Progenitor cell of endocrine pancreas (in vitro differentiated cells): Measurements from ENCODE around the gene MRPL20. TPM values are rescaled to one million over a fixed set of nuclear protein-coding genes. Genes with fewer than 3 reads are reported as not detected.
A peak's percentile ranks its signal among the peaks of the same experiment; 100 is the strongest.

Source experiments
- DNase-seq: peaks from one replicate; pipeline ENCODE4 v3.0.0; 2021; ENCODE audit warnings: low spot score; ENCODE audit not compliant: unreplicated experiment
- H3K27ac Mint-ChIP-seq: 2 replicates; pipeline ENCODE4 v1.8.0; 2021; ENCODE audit warnings: mild to moderate bottlenecking, moderate library complexity, mixed read lengths
- H3K27me3 Mint-ChIP-seq: 2 replicates; pipeline ENCODE4 v1.8.0; 2021; ENCODE audit warnings: mixed read lengths
- H3K36me3 Mint-ChIP-seq: 2 replicates; pipeline ENCODE4 v1.8.0; 2022; ENCODE audit warnings: mixed read lengths; ENCODE audit not compliant: insufficient read depth
- H3K4me1 Mint-ChIP-seq: 2 replicates; pipeline ENCODE4 v1.8.0; 2021; ENCODE audit warnings: low read depth, mixed read lengths
- H3K4me3 Mint-ChIP-seq: 2 replicates; pipeline ENCODE4 v1.8.0; 2021; ENCODE audit warnings: low read depth, mild to moderate bottlenecking, moderate library complexity, mixed read lengths
- H3K9me3 Mint-ChIP-seq: 2 replicates; pipeline ENCODE4 v1.8.0; 2021; ENCODE audit warnings: low read depth, mixed read lengths
- CTCF ChIP-seq: fragments of 200-600 bp; sonication (generic); IDR thresholded peaks from one replicate; pipeline ENCODE4 v1.5.0; 2021; ENCODE audit warnings: antibody characterized with exemption, mild to moderate bottlenecking; ENCODE audit not compliant: unreplicated experiment
- total RNA-seq: library from RNA; stranded (reverse); gene quantifications from 2 replicates; pipeline ENCODE4 v1.2.1, GENCODE V29; 2021

The MRPL20 gene
- total RNA-seq, 1 donor from 2014 or later = 109 TPM

- peaks cover 22% of the 10 kb centered on the region for H3K4me1 Mint-ChIP-seq
- H3K4me3 Mint-ChIP-seq = peak overlapping the region; percentile 65
- H3K9me3 Mint-ChIP-seq = no peaks in the 10 kb centered on the region
- no peak for DNase-seq
- peak overlapping the region; percentile 52 for H3K27ac Mint-ChIP-seq
- no peak for TF ChIP-seq CTCF
- no peaks in the 10 kb centered on the region for H3K36me3 Mint-ChIP-seq
- no peaks in the 10 kb centered on the region for H3K27me3 Mint-ChIP-seq
Observed at GRCh38 chr1:1434824-1435105, 27.7 kb upstream of the MRPL20 start.

- no peak overlapping the region for H3K27ac Mint-ChIP-seq
- DNase-seq = no peak
- peaks cover 23% of the 10 kb centered on the region for H3K4me1 Mint-ChIP-seq
- H3K9me3 Mint-ChIP-seq = no peaks in the 10 kb centered on the region
- H3K27me3 Mint-ChIP-seq = no peaks in the 10 kb centered on the region
- TF ChIP-seq CTCF = no peak
- H3K4me3 Mint-ChIP-seq = no peak overlapping the region
- H3K36me3 Mint-ChIP-seq = no peaks in the 10 kb centered on the region
Observed at GRCh38 chr1:1434131-1434823, 27.2 kb upstream of the MRPL20 start.

- peak overlapping the region; percentile 90 for H3K27ac Mint-ChIP-seq
- no peaks in the 10 kb centered on the region for H3K9me3 Mint-ChIP-seq
- DNase-seq = no peak
- no peaks in the 10 kb centered on the region for H3K27me3 Mint-ChIP-seq
- H3K4me1 Mint-ChIP-seq = peaks cover 23% of the 10 kb centered on the region
- no peak for TF ChIP-seq CTCF
- H3K36me3 Mint-ChIP-seq = no peaks in the 10 kb centered on the region
- H3K4me3 Mint-ChIP-seq = no peak overlapping the region
Observed at GRCh38 chr1:1433804-1434130, 26.7 kb upstream of the MRPL20 start.

GRCh38 chr1:1432951-1433803, 26.1 kb upstream of the MRPL20 start:
- DNase-seq = no peak
- Mint-ChIP-seq H3K4me1 (peaks cover 22% of the 10 kb centered on the region), H3K9me3 (no peaks in the 10 kb centered on the region), H3K27me3 (peaks cover 3% of the 10 kb centered on the region), H3K36me3 (no peaks in the 10 kb centered on the region), H3K4me3 (no peak overlapping the region), H3K27ac (peak overlapping the region; percentile 93)
- TF ChIP-seq CTCF = no peak

GRCh38 chr1:1432274-1432950, 25.3 kb upstream of the MRPL20 start:
- Mint-ChIP-seq H3K9me3 (no peaks in the 10 kb centered on the region), H3K27ac (peak overlapping the region; percentile 93), H3K4me3 (peak overlapping the region; percentile 14), H3K36me3 (no peaks in the 10 kb centered on the region), H3K27me3 (peaks cover 3% of the 10 kb centered on the region), H3K4me1 (peaks cover 22% of the 10 kb centered on the region)
- DNase-seq = no peak
- TF ChIP-seq CTCF = no peak
